Hepatocyte (in vitro differentiated cells): ENCODE results near the gene SPATA6L. TPM values are rescaled to one million over a fixed set of nuclear protein-coding genes. Genes with fewer than 3 reads are reported as not detected.
A peak's percentile ranks its signal among the peaks of the same experiment; 100 is the strongest.

Source experiments
- DNase-seq: peaks from one replicate; pipeline ENCODE4 v3.0.0-alpha.2; 2016; ENCODE audit warnings: low spot score
- H2AFZ ChIP-seq: fragments of 200-600 bp; sonication (generic); 2 replicates; pipeline ENCODE4 v1.6.0; 2016; ENCODE audit warnings: antibody characterized with exemption, mild to moderate bottlenecking
- H3K27ac ChIP-seq: fragments of 200-600 bp; sonication (generic); 2 replicates; pipeline ENCODE4 v1.5.1; 2016; ENCODE audit warnings: mild to moderate bottlenecking
- H3K27me3 ChIP-seq: fragments of 200-600 bp; sonication (generic); 2 replicates; pipeline ENCODE4 v1.6.1; 2016
- H3K36me3 ChIP-seq: fragments of 200-600 bp; sonication (generic); replicated peaks from 2 replicates; pipeline ENCODE4 v1.5.1; 2016; ENCODE audit warnings: low read depth; ENCODE audit not compliant: insufficient read depth
- H3K4me1 ChIP-seq: fragments of 200-600 bp; sonication (generic); 2 replicates; pipeline ENCODE4 v1.5.1; 2016; ENCODE audit warnings: mild to moderate bottlenecking, moderate library complexity; ENCODE audit not compliant: insufficient read depth
- H3K4me2 ChIP-seq: fragments of 200-600 bp; sonication (generic); 2 replicates; pipeline ENCODE4 v1.6.0; 2016
- H3K4me3 ChIP-seq: fragments of 200-600 bp; sonication (generic); 2 replicates; pipeline ENCODE4 v1.5.1; 2016; ENCODE audit warnings: mild to moderate bottlenecking
- H3K79me2 ChIP-seq: fragments of 200-600 bp; sonication (generic); 2 replicates; pipeline ENCODE4 v1.6.0; 2017; ENCODE audit warnings: mild to moderate bottlenecking
- H3K9me2 ChIP-seq: fragments of 200-600 bp; sonication (generic); replicated peaks from 2 replicates; pipeline ENCODE4 v1.6.0; 2017; ENCODE audit warnings: mild to moderate bottlenecking; ENCODE audit not compliant: insufficient read depth
- H3K9me3 ChIP-seq: fragments of 200-600 bp; sonication (generic); 2 replicates; pipeline ENCODE4 v1.5.1; 2016; ENCODE audit warnings: low read depth, mild to moderate bottlenecking
- H4K20me1 ChIP-seq: fragments of 200-600 bp; sonication (generic); 2 replicates; pipeline ENCODE4 v1.6.0; 2016; ENCODE audit warnings: mild to moderate bottlenecking; ENCODE audit not compliant: insufficient read depth, poor library complexity, severe bottlenecking
- CTCF ChIP-seq: fragments of 200-600 bp; sonication (generic); IDR thresholded peaks from 2 replicates; pipeline ENCODE4 v1.5.1; 2016; ENCODE audit warnings: antibody characterized with exemption, mild to moderate bottlenecking; ENCODE audit not compliant: poor library complexity
- EZH2 ChIP-seq: fragments of 200-600 bp; sonication (generic); IDR thresholded peaks from 2 replicates; pipeline ENCODE4 v1.6.1; 2016; ENCODE audit warnings: antibody characterized with exemption, mild to moderate bottlenecking, borderline replicate concordance
- EZH2phosphoT487 ChIP-seq: fragments of 200-600 bp; sonication (generic); IDR thresholded peaks from one replicate; pipeline ENCODE4 v1.6.1; 2018; ENCODE audit warnings: antibody characterized with exemption, mild to moderate bottlenecking, low read depth, moderate library complexity; ENCODE audit not compliant: unreplicated experiment, severe bottlenecking
- WGBS: methylation state at CpG from one replicate; pipeline ENCODE4 v1.1.6; 2016; ENCODE audit warnings: low lambda C conversion rate; ENCODE audit errors: missing lambda C conversion rate; 5-methylcytosine and 5-hydroxymethylcytosine counted together
- polyA plus RNA-seq: library from polyadenylated mRNA; unstranded; fragments of >200 nt; fragmentation: Nextera tagmentation; extraction: Ambion mirVana; gene quantifications from 2 replicates; pipeline ENCODE4 v1.2.1, GENCODE V29; 2016
- total RNA-seq: library from RNA; depleted of rRNA; stranded (reverse); fragments of >200 nt; gene quantifications from 2 replicates; pipeline ENCODE4 v1.2.3, GENCODE V29; 2014

Gene SPATA6L
- total and polyA plus RNA-seq, 2 experiments from 2014 or later, result 2.0 to 2.5 TPM

GRCh38 chr9:4662989-4663792 lies 3.1 kb downstream of the SPATA6L start:
- Histone ChIP-seq H4K20me1 (no peaks in the 10 kb centered on the region), H3K27me3 (no peaks in the 10 kb centered on the region), H3K79me2 (peaks cover 25% of the 10 kb centered on the region), H3K4me2 (peak overlapping the region; percentile 93), H3K9me2 (no peaks in the 10 kb centered on the region), H3K36me3 (no peaks in the 10 kb centered on the region), H3K27ac (peak overlapping the region; percentile 96), H3K9me3 (no peaks in the 10 kb centered on the region), H3K4me3 (peak overlapping the region; percentile 93), H3K4me1 (peaks cover 36% of the 10 kb centered on the region), H2AFZ (peak overlapping the region; percentile 87)
- 59% methylated on average over 13 of the region's 13 CpGs for WGBS
- TF ChIP-seq CTCF (no peak), EZH2 (no peak), EZH2phosphoT487 (no peak)
- DNase-seq, result peak; percentile 51

GRCh38 chr9:4662108-4662988 lies 3.9 kb downstream of the SPATA6L start, which contains the start of gene PLPP6:
PLPP6 (plus strand) TSS chr9:4662294; CDS start chr9:4662376, 82 bp downstream.
- 2% methylated on average over 68 of the region's 70 CpGs for WGBS

GRCh38 chr9:4661611-4662010 lies 4.7 kb downstream of the SPATA6L start:
- no peaks in the 10 kb centered on the region for H3K9me2 ChIP-seq
- DNase-seq, result no peak
- peak overlapping the region; percentile 93 for H3K4me3 ChIP-seq
- H2AFZ ChIP-seq, result peak overlapping the region; percentile 87
- no peaks in the 10 kb centered on the region for H3K36me3 ChIP-seq
- H3K9me3 ChIP-seq, result no peaks in the 10 kb centered on the region
- H4K20me1 ChIP-seq, result no peaks in the 10 kb centered on the region
- peaks cover 25% of the 10 kb centered on the region for H3K79me2 ChIP-seq
- peaks cover 39% of the 10 kb centered on the region for H3K4me1 ChIP-seq
- peak overlapping the region; percentile 93 for H3K4me2 ChIP-seq
- H3K27ac ChIP-seq, result peak overlapping the region; percentile 96
- 30% methylated on average over 5 of the region's 5 CpGs for WGBS
- H3K27me3 ChIP-seq, result no peaks in the 10 kb centered on the region
- no peak for TF ChIP-seq EZH2phosphoT487
- TF ChIP-seq EZH2, result no peak
- TF ChIP-seq CTCF, result no peak

More at GRCh38 chr9:4662108-4662988, 3.9 kb downstream of the SPATA6L start, which contains the start of gene PLPP6:
- peak; percentile 95 for DNase-seq
- Histone ChIP-seq H2AFZ (peak within 1 kb of the TSS; percentile 87), H3K4me2 (peak within 1 kb of the TSS; percentile 93), H3K27ac (peak within 1 kb of the TSS; percentile 96), H3K27me3 (no peaks in the 10 kb centered on the region), H3K9me2 (no peaks in the 10 kb centered on the region), H3K9me3 (no peaks in the 10 kb centered on the region), H3K4me1 (peaks cover 39% of the 10 kb centered on the region), H4K20me1 (no peaks in the 10 kb centered on the region), H3K36me3 (no peaks in the 10 kb centered on the region), H3K79me2 (peaks cover 25% of the 10 kb centered on the region), H3K4me3 (peak within 1 kb of the TSS; percentile 93)
- no peak for TF ChIP-seq EZH2
- peak; percentile 59 for TF ChIP-seq CTCF
